WTC11 (cell line): ENCODE data around the gene GGACT. TPM values are rescaled to one million over a fixed set of nuclear protein-coding genes. Genes with fewer than 3 reads are reported as not detected.

Source experiments
- ATAC-seq: fragments of 200-7000 bp; cut with Tn5 transposase; 2 replicates; pipeline ENCODE4 v1.10.0; 2021; ENCODE audit warnings: mild to moderate bottlenecking, moderate library complexity
- CTCF ChIA-PET: fragments of 300-600 bp; sonication (Branson Sonifier 250); formaldehyde crosslinking; loops from one replicate; lab custom pipeline; 2021; ENCODE audit warnings: antibody characterized with exemption; lab: Charles Lee
- POLR2A ChIA-PET: fragments of 350-600 bp; sonication (Branson Sonifier 250); formaldehyde crosslinking; loops from one replicate; lab custom pipeline; 2021; ENCODE audit warnings: antibody characterized with exemption; lab: Charles Lee
- DNase-seq: peaks from one replicate; pipeline ENCODE4 v3.0.0; 2021; ENCODE audit warnings: low spot score
- H3K27ac Mint-ChIP-seq: 2 replicates; pipeline ENCODE4 v1.8.0; 2021; ENCODE audit warnings: mixed read lengths
- H3K27me3 Mint-ChIP-seq: 2 replicates; pipeline ENCODE4 v1.8.0; 2021; ENCODE audit warnings: low read depth, mild to moderate bottlenecking, moderate library complexity, mixed read lengths
- H3K36me3 Mint-ChIP-seq: 2 replicates; pipeline ENCODE4 v1.8.0; 2021; ENCODE audit warnings: mixed read lengths
- H3K4me1 Mint-ChIP-seq: 2 replicates; pipeline ENCODE4 v1.8.0; 2022; ENCODE audit warnings: mixed read lengths
- H3K4me3 Mint-ChIP-seq: 2 replicates; pipeline ENCODE4 v1.8.0; 2021; ENCODE audit warnings: mild to moderate bottlenecking, moderate library complexity, mixed read lengths
- H3K9me3 Mint-ChIP-seq: 2 replicates; pipeline ENCODE4 v1.8.0; 2021; ENCODE audit warnings: mixed read lengths
- ESRRA ChIP-seq: sonication (generic); formaldehyde crosslinking; IDR thresholded peaks from 2 replicates; pipeline ENCODE4 v1.8.1; 2022; ENCODE audit warnings: mild to moderate bottlenecking, missing genetic modification reagents, borderline replicate concordance
- FOXK1 ChIP-seq: sonication (generic); formaldehyde crosslinking; IDR thresholded peaks from 2 replicates; pipeline ENCODE4 v1.8.0; 2022; ENCODE audit warnings: mild to moderate bottlenecking, moderate library complexity, missing genetic modification reagents
- FOXP1 ChIP-seq: sonication (generic); formaldehyde crosslinking; IDR thresholded peaks from 2 replicates; pipeline ENCODE4 v1.8.0; 2022; ENCODE audit warnings: missing genetic modification reagents, mild to moderate bottlenecking, moderate library complexity, borderline replicate concordance
- GTF2I ChIP-seq: fragments of 250-450 bp; sonication (Bioruptor Pico); conservative IDR thresholded peaks from 2 replicates; pipeline ENCODE4 v1.4.0; 2021; ENCODE audit warnings: mild to moderate bottlenecking
- JAZF1 ChIP-seq: fragments of 250-450 bp; sonication (Bioruptor Pico); IDR thresholded peaks from 2 replicates; pipeline ENCODE4 v1.9.0; 2021; ENCODE audit warnings: moderate library complexity, mild to moderate bottlenecking, inconsistent platforms
- NR2C2 ChIP-seq: sonication (generic); formaldehyde crosslinking; IDR thresholded peaks from 2 replicates; pipeline ENCODE4 v1.8.0; 2022; ENCODE audit warnings: mild to moderate bottlenecking, missing genetic modification reagents
- PRRX2 ChIP-seq: fragments of 250-450 bp; sonication (Bioruptor Pico); IDR thresholded peaks from 2 replicates; pipeline ENCODE4 v1.8.0; 2021; ENCODE audit warnings: mild to moderate bottlenecking
- RELA ChIP-seq: sonication (generic); formaldehyde crosslinking; IDR thresholded peaks from 2 replicates; pipeline ENCODE4 v1.8.1; 2022; ENCODE audit warnings: missing genetic modification reagents, mild to moderate bottlenecking, borderline replicate concordance
- TEAD1 ChIP-seq: sonication (generic); formaldehyde crosslinking; IDR thresholded peaks from 2 replicates; pipeline ENCODE4 v1.8.0; 2022; ENCODE audit warnings: mild to moderate bottlenecking, missing genetic modification reagents
- TP53 ChIP-seq: sonication (generic); formaldehyde crosslinking; IDR thresholded peaks from 2 replicates; pipeline ENCODE4 v1.8.1; 2023; ENCODE audit warnings: mild to moderate bottlenecking, missing genetic modification reagents
- ZNF219 ChIP-seq: sonication (generic); formaldehyde crosslinking; IDR thresholded peaks from 2 replicates; pipeline ENCODE4 v1.8.0; 2023; ENCODE audit warnings: missing genetic modification reagents, mild to moderate bottlenecking, borderline replicate concordance
- ZNF416 ChIP-seq: fragments of 250-450 bp; sonication (Bioruptor Pico); IDR thresholded peaks from 2 replicates; pipeline ENCODE4 v1.9.0; 2021; ENCODE audit warnings: mild to moderate bottlenecking, inconsistent platforms
- total RNA-seq: library from RNA; stranded (reverse); gene quantifications from 3 replicates; pipeline ENCODE4 v1.2.3, GENCODE V29; 2021
- TF ChIP-seq, protein P1 (sequence below): sonication (generic); formaldehyde crosslinking; IDR thresholded peaks from 2 replicates; pipeline ENCODE4 v1.8.1; 2023; ENCODE audit warnings: mild to moderate bottlenecking, missing genetic modification reagents, moderate library complexity
- TF ChIP-seq, protein P2 (sequence below): sonication (generic); formaldehyde crosslinking; IDR thresholded peaks from 2 replicates; pipeline ENCODE4 v1.8.0; 2023; ENCODE audit warnings: missing genetic modification reagents
- TF ChIP-seq, protein P3 (sequence below): fragments of 250-450 bp; sonication (Bioruptor Pico); IDR thresholded peaks from 2 replicates; pipeline ENCODE4 v2.1.2; 2022; ENCODE audit warnings: mild to moderate bottlenecking, moderate library complexity
- TF ChIP-seq, protein P4 (sequence below): fragments of 200-600 bp; IDR thresholded peaks from 2 replicates; pipeline ENCODE4 v1.8.0; 2022; ENCODE audit warnings: antibody characterized with exemption
- TF ChIP-seq, protein P5 (sequence below): sonication (generic); formaldehyde crosslinking; IDR thresholded peaks from 2 replicates; pipeline ENCODE4 v1.8.1; 2022; ENCODE audit warnings: low read depth, mild to moderate bottlenecking, moderate library complexity, missing genetic modification reagents, borderline replicate concordance

The GGACT gene
- total RNA-seq, 1 experiment from 2014 or later = 2.4 TPM

DNA sequence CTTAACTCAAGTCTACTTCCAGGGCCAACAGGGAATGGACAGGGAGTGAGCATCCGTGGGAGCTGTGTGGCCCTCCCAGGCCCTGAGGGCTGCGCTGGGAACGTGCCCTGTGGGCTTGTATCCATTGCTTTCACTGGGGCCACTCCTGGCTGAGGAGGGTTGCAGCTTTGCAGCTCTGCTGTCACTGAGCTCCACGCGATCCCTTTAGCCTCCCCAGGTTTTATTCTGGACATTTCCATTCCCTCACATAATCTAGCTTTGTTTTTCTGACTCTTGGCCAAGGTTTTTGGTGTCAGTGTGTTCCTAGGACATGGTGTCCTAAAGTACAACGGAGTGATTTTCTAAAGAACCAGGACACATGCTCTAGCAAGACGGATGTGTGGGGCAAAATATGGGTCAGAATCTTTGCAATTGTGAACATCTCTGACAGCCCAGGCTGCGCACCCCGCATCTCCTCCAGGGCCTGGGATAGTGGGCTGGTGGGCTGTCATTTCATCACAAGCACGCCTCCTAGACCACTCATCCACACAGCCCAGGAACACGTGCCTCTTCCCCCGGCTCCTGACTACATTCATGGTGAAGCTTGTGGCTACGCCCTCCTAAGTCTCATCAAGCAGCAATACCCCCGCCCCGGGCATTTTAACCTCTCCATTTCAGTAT lies 28.0 kb downstream of the GGACT start:
- Mint-ChIP-seq H3K27ac (no peak overlapping the region), H3K36me3 (peaks cover 2% of the 10 kb centered on the region), H3K4me1 (peaks cover 3% of the 10 kb centered on the region; the same call in 1 of the 2 replicates), H3K4me3 (no peak overlapping the region), H3K9me3 (peaks cover 6% of the 10 kb centered on the region), H3K27me3 (no peaks in the 10 kb centered on the region)
- DNase-seq (no peak), ATAC-seq (no peak)
- TF ChIP-seq, protein P1, sequence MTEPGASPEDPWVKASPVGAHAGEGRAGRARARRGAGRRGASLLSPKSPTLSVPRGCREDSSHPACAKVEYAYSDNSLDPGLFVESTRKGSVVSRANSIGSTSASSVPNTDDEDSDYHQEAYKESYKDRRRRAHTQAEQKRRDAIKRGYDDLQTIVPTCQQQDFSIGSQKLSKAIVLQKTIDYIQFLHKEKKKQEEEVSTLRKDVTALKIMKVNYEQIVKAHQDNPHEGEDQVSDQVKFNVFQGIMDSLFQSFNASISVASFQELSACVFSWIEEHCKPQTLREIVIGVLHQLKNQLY = no peak
- no peak for TF ChIP-seq TP53
- no peak for TF ChIP-seq PRRX2
- TF ChIP-seq FOXK1 (CRISPR knock-in tag) = no peak
- no peak for TF ChIP-seq TEAD1 (CRISPR knock-in tag)
- TF ChIP-seq, protein P2, sequence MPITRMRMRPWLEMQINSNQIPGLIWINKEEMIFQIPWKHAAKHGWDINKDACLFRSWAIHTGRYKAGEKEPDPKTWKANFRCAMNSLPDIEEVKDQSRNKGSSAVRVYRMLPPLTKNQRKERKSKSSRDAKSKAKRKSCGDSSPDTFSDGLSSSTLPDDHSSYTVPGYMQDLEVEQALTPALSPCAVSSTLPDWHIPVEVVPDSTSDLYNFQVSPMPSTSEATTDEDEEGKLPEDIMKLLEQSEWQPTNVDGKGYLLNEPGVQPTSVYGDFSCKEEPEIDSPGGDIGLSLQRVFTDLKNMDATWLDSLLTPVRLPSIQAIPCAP (CRISPR knock-in tag) = no peak
- TF ChIP-seq NR2C2 = no peak
- no peak for TF ChIP-seq JAZF1
- no peak for TF ChIP-seq ZNF416 (CRISPR knock-in tag)
- TF ChIP-seq, protein P3, sequence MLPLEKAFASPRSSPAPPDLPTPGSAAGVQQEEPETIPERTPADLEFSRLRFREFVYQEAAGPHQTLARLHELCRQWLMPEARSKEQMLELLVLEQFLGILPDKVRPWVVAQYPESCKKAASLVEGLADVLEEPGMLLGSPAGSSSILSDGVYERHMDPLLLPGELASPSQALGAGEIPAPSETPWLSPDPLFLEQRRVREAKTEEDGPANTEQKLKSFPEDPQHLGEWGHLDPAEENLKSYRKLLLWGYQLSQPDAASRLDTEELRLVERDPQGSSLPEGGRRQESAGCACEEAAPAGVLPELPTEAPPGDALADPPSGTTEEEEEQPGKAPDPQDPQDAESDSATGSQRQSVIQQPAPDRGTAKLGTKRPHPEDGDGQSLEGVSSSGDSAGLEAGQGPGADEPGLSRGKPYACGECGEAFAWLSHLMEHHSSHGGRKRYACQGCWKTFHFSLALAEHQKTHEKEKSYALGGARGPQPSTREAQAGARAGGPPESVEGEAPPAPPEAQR (CRISPR knock-in tag) = no peak
- no peak for TF ChIP-seq ZNF219 (CRISPR knock-in tag)
- POLR2A ChIA-PET = interaction anchor here (0.5 kb wide), 1 partner anchor 13 kb away, joined by 3 read pairs; no protein-coding TSS in a partner anchor
- CTCF ChIA-PET = interaction anchor here (0.8 to 3.2 kb wide), 2 partner anchors 13 to 34 kb away, joined by 3 to 24 read pairs; no protein-coding TSS in a partner anchor

DNA sequence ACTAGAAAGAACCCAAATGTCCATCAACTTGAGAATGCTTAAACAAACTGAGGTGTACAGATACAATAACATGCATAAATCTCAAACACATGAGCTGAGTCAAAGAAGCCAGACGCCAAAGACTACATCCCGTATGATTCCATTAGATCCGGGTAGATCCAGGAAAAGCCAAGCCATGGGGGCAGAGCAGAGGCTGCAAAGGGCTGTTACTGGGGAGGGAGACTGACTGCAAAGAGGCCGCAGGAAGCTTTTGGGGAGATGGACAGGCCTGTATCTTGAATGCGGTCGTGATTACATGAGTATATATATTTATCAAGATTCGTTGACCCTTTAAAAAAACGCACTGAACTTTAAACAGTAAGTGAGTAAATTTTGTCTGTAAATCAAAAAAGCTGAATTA lies 28.7 kb downstream of the GGACT start:
- ChIA-PET CTCF (interaction anchor here (1.4 to 3.2 kb wide), 2 partner anchors 13 to 14 kb away, joined by 5 to 24 read pairs; no protein-coding TSS in a partner anchor), POLR2A (interaction anchor here (0.5 kb wide), 1 partner anchor 14 kb away, joined by 3 read pairs; no protein-coding TSS in a partner anchor)
- H3K4me1 Mint-ChIP-seq = 0 out of 2 replicates have a peak, but pooled peaks cover under 1% of the 10 kb centered on the region
- TF ChIP-seq, protein P4, sequence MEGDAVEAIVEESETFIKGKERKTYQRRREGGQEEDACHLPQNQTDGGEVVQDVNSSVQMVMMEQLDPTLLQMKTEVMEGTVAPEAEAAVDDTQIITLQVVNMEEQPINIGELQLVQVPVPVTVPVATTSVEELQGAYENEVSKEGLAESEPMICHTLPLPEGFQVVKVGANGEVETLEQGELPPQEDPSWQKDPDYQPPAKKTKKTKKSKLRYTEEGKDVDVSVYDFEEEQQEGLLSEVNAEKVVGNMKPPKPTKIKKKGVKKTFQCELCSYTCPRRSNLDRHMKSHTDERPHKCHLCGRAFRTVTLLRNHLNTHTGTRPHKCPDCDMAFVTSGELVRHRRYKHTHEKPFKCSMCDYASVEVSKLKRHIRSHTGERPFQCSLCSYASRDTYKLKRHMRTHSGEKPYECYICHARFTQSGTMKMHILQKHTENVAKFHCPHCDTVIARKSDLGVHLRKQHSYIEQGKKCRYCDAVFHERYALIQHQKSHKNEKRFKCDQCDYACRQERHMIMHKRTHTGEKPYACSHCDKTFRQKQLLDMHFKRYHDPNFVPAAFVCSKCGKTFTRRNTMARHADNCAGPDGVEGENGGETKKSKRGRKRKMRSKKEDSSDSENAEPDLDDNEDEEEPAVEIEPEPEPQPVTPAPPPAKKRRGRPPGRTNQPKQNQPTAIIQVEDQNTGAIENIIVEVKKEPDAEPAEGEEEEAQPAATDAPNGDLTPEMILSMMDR = no peak
- TF ChIP-seq, protein P5, sequence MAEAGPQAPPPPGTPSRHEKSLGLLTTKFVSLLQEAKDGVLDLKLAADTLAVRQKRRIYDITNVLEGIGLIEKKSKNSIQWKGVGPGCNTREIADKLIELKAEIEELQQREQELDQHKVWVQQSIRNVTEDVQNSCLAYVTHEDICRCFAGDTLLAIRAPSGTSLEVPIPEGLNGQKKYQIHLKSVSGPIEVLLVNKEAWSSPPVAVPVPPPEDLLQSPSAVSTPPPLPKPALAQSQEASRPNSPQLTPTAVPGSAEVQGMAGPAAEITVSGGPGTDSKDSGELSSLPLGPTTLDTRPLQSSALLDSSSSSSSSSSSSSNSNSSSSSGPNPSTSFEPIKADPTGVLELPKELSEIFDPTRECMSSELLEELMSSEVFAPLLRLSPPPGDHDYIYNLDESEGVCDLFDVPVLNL (CRISPR knock-in tag) = no peak
- TF ChIP-seq FOXP1 (CRISPR knock-in tag) (no peak), NR2C2 (no peak)
- ATAC-seq (no peak), DNase-seq (no peak)
- peaks cover under 1% of the 10 kb centered on the region; the same call in 1 of the 2 replicates for H3K9me3 Mint-ChIP-seq
- H3K36me3 Mint-ChIP-seq = no peaks in the 10 kb centered on the region
- no peak overlapping the region for H3K4me3 Mint-ChIP-seq
- no peaks in the 10 kb centered on the region for H3K27me3 Mint-ChIP-seq
- peak overlapping the region; percentile 17; the same call in 1 of the 2 replicates for H3K27ac Mint-ChIP-seq

DNA sequence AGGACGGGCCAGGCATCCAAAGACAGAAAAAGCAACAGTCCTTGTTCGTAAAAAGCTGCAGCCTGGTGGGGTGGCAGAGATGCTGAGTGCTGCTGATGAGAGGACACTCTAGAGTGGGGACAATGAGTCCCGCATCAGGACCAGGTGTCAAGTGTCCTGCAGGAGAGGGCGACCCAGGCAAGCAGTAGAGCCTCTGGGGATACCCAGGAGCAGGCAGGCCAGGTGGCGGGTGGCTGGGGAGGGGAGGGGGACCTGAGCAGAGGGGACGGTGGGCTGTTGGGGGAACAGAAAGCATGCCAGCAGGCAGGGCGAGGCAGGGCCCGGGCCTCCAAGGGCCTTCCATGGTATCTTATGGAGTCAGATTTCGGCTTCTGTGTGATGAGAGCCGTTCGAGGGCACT lies 35.8 kb downstream of the GGACT start:
- Mint-ChIP-seq H3K27me3 (no peaks in the 10 kb centered on the region; the same call in 1 of the 2 replicates), H3K27ac (no peak overlapping the region)
- DNase-seq = no peak

More for the DNA sequence above, 35.8 kb downstream of the GGACT start:
- CTCF ChIA-PET = no interaction called here
- no peaks in the 10 kb centered on the region for H3K4me1 Mint-ChIP-seq
- ATAC-seq = no peak
- no peak overlapping the region for H3K4me3 Mint-ChIP-seq
- no peaks in the 10 kb centered on the region for H3K36me3 Mint-ChIP-seq
- H3K9me3 Mint-ChIP-seq = no peaks in the 10 kb centered on the region
- POLR2A ChIA-PET = no interaction called here
- TF ChIP-seq ESRRA (CRISPR knock-in tag) (no peak), RELA (CRISPR knock-in tag) (no peak), GTF2I (no peak)
